GM23338 (cell line): ENCODE data around the gene TRIM73.
"Not testable (repeated sequence)": the region's sequence is repeated elsewhere in the genome, so short reads cannot be mapped to it uniquely, and the experiment has no call there.

Experiments
- CTCF ChIP-seq, 2 experiments: fragments of 200-600 bp in 1 of 2; sonication (generic) in 1 of 2; conservative IDR thresholded peaks; 2 replicates each; pipeline versions ENCODE4 v1.5.1 to v1.6.1; 2016 to 2017; ENCODE audit warnings: antibody characterized with exemption in 2 of 2, low read depth in 2 of 2, mild to moderate bottlenecking in 2 of 2, moderate library complexity in 1 of 2
- EZH2phosphoT487 ChIP-seq: fragments of 200-600 bp; sonication (generic); IDR thresholded peaks from one replicate; pipeline ENCODE4 v1.8.1; 2018; ENCODE audit warnings: antibody characterized with exemption; ENCODE audit not compliant: unreplicated experiment
- POLR2AphosphoS5 ChIP-seq: IDR thresholded peaks from 2 replicates; pipeline ENCODE4 v1.6.1; 2016; ENCODE audit warnings: antibody characterized with exemption, low read depth
- REST ChIP-seq: IDR thresholded peaks from one replicate; pipeline ENCODE4 v1.6.1; 2018; ENCODE audit warnings: antibody characterized with exemption; ENCODE audit not compliant: unreplicated experiment

DNA sequence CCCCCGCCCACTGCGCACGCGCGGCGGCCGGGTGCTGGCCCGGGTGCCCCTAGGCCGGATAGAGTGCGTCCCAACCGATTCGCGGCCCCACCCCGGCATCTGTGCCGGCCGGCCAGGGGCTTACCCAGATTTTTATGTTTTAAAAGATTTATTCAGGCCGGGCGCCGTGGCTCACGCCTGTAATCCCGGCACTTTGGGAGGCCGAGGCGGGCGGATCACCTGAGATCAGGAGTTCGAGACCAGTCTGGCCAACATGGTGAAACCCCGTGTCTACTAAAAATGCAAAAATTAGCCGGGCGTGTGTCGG lies 35.9 kb upstream of the TRIM73 start:
- not testable (repeated sequence) for TF ChIP-seq POLR2AphosphoS5; CTCF (conservative IDR thresholded peaks at IDR 0.05; ENCODE audit: low read depth in 2 of 2); EZH2phosphoT487; REST
